Upper lobe of left lung (tissue), 4 donors: ENCODE results near the gene BTBD9.

Experiments
- CTCF ChIP-seq, 6 experiments: fragments of 450-650 bp in 4 of 6; fragments of 200-600 bp in 2 of 6; sonication (generic) in 2 of 6; IDR thresholded peaks; one replicate each; pipeline ENCODE4 v1.5.1; 2016 to 2019; ENCODE audit warnings: antibody characterized with exemption in 6 of 6
- POLR2A ChIP-seq, 4 donors: fragments of 450-650 bp; IDR thresholded peaks; one replicate each; pipeline ENCODE4 v1.5.1; 2016 to 2017; ENCODE audit warnings: antibody characterized with exemption in 4 of 4, mild to moderate bottlenecking in 2 of 4
- POLR2AphosphoS5 ChIP-seq, 2 donors: sonication (generic); formaldehyde crosslinking; IDR thresholded peaks; one replicate each; pipeline ENCODE4 v1.5.1; 2017; ENCODE audit warnings: antibody characterized with exemption in 2 of 2

DNA sequence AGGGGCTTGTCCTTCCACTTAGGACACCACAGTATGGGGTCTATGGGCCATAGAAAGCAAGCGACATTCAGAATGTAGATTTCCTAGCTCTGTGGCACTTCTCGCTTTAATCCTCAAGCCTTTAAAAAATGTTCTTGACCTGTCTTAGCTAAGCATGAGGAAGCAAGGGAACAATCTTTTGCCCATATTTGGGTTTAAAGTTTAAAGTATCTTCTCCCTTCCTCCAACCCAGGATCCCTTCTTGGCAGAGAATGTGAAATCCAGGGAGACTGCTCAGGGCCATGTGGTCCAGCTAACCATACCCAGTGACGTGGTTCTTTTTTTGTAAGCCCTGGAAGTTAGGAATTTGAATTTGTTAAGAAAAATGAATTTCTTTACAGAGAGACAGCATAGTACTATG, 289.9 kb downstream of the BTBD9 start:
- TF ChIP-seq POLR2AphosphoS5 (IDR thresholded peaks at IDR 0.05) (no peak), POLR2A (IDR thresholded peaks at IDR 0.05) (no peak), CTCF (IDR thresholded peaks at IDR 0.05) (no peak)
